GM23338 (cell line): Measurements from ENCODE around the gene TSPO2. TPM values are rescaled to one million over a fixed set of nuclear protein-coding genes. Genes with fewer than 3 reads are reported as not detected.

ENCODE experiments used
- ATAC-seq: fragments of 200-7000 bp; cut with Tn5 transposase; 3 replicates; pipeline ENCODE4 v1.9.1; 2020
- DNase-seq: peaks from one replicate; pipeline ENCODE4 v3.0.0-alpha.2; 2015; ENCODE audit warnings: low spot score
- H2AFZ ChIP-seq: fragments of 200-600 bp; sonication (generic); 2 replicates; pipeline ENCODE4 v1.8.0; 2016; ENCODE audit warnings: antibody characterized with exemption, mild to moderate bottlenecking, moderate library complexity
- H3F3A ChIP-seq: fragments of 200-600 bp; sonication (generic); replicated peaks from 2 replicates; pipeline ENCODE4 v1.8.0; 2017; ENCODE audit warnings: antibody characterized with exemption, mixed run types, low read depth
- H3K27ac ChIP-seq: fragments of 200-600 bp; sonication (generic); 2 replicates; pipeline ENCODE4 v1.6.1; 2016; ENCODE audit warnings: low read depth
- H3K27me3 ChIP-seq: fragments of 200-600 bp; sonication (generic); 2 replicates; pipeline ENCODE4 v1.8.0; 2016; ENCODE audit warnings: mild to moderate bottlenecking, mixed run types, moderate library complexity; ENCODE audit not compliant: insufficient read depth
- H3K36me3 ChIP-seq: fragments of 200-600 bp; sonication (generic); 2 replicates; pipeline ENCODE4 v1.8.0; 2016; ENCODE audit warnings: mild to moderate bottlenecking; ENCODE audit not compliant: insufficient read depth
- H3K4me1 ChIP-seq: fragments of 200-600 bp; sonication (generic); 2 replicates; pipeline ENCODE4 v1.8.0; 2016; ENCODE audit warnings: mild to moderate bottlenecking, moderate library complexity; ENCODE audit not compliant: insufficient read depth
- H3K4me2 ChIP-seq: fragments of 200-600 bp; sonication (generic); 2 replicates; pipeline ENCODE4 v1.7.1; 2017; ENCODE audit warnings: mixed run types
- H3K4me3 ChIP-seq: fragments of 200-600 bp; sonication (generic); 2 replicates; pipeline ENCODE4 v1.6.1; 2016; ENCODE audit warnings: mixed run types
- H3K79me2 ChIP-seq: fragments of 200-600 bp; sonication (generic); replicated peaks from 2 replicates; pipeline ENCODE4 v1.8.0; 2017; ENCODE audit warnings: mild to moderate bottlenecking; ENCODE audit not compliant: insufficient read depth
- H3K9me2 ChIP-seq: fragments of 200-600 bp; sonication (generic); 2 replicates; pipeline ENCODE4 v1.8.0; 2017; ENCODE audit not compliant: insufficient read depth
- H4K20me1 ChIP-seq: fragments of 200-600 bp; sonication (generic); replicated peaks from 2 replicates; pipeline ENCODE4 v1.8.0; 2017; ENCODE audit warnings: mild to moderate bottlenecking; ENCODE audit not compliant: insufficient read depth
- H3K27ac Mint-ChIP-seq: 2 replicates; pipeline ENCODE4 v1.8.0; 2020; ENCODE audit warnings: inconsistent platforms, mild to moderate bottlenecking, moderate library complexity, mixed read lengths
- H3K27me3 Mint-ChIP-seq: 3 replicates; pipeline ENCODE4 v1.8.0; 2022; ENCODE audit warnings: low read depth, mild to moderate bottlenecking, moderate library complexity, mixed read lengths, inconsistent platforms; ENCODE audit not compliant: insufficient read depth, poor library complexity
- H3K36me3 Mint-ChIP-seq: 3 replicates; pipeline ENCODE4 v1.8.0; 2021; ENCODE audit warnings: low read depth, mild to moderate bottlenecking, inconsistent platforms, moderate library complexity, mixed read lengths
- H3K4me1 Mint-ChIP-seq: 3 replicates; pipeline ENCODE4 v1.8.0; 2020; ENCODE audit warnings: mild to moderate bottlenecking, inconsistent platforms, mixed read lengths
- H3K4me3 Mint-ChIP-seq: 3 replicates; pipeline ENCODE4 v1.8.0; 2021; ENCODE audit warnings: moderate library complexity, mild to moderate bottlenecking, inconsistent platforms, mixed read lengths
- H3K9me3 Mint-ChIP-seq: 3 replicates; pipeline ENCODE4 v1.8.0; 2020; ENCODE audit warnings: moderate library complexity, mild to moderate bottlenecking, inconsistent platforms, mixed read lengths
- CREB1 ChIP-seq: fragments of 250-450 bp; sonication (Bioruptor Pico); IDR thresholded peaks from 2 replicates; pipeline ENCODE4 v1.5.0; 2020; ENCODE audit warnings: low read depth, mild to moderate bottlenecking, moderate library complexity
- EZH2 ChIP-seq: fragments of 200-600 bp; sonication (generic); IDR thresholded peaks from one replicate; pipeline ENCODE4 v1.8.0; 2017; ENCODE audit warnings: antibody characterized with exemption, mild to moderate bottlenecking, low read depth; ENCODE audit not compliant: unreplicated experiment
- EZH2phosphoT487 ChIP-seq: fragments of 200-600 bp; sonication (generic); IDR thresholded peaks from one replicate; pipeline ENCODE4 v1.8.1; 2018; ENCODE audit warnings: antibody characterized with exemption; ENCODE audit not compliant: unreplicated experiment
- JUNB ChIP-seq: IDR thresholded peaks from one replicate; pipeline ENCODE4 v1.6.1; 2016; ENCODE audit warnings: antibody characterized with exemption; ENCODE audit not compliant: unreplicated experiment
- NANOG ChIP-seq: IDR thresholded peaks from 2 replicates; pipeline ENCODE4 v1.6.1; 2016; ENCODE audit warnings: antibody characterized with exemption, borderline replicate concordance
- POLR2AphosphoS5 ChIP-seq: IDR thresholded peaks from 2 replicates; pipeline ENCODE4 v1.6.1; 2016; ENCODE audit warnings: antibody characterized with exemption, low read depth
- STAT1 ChIP-seq: IDR thresholded peaks from one replicate; pipeline ENCODE4 v1.6.1; 2016; ENCODE audit warnings: antibody characterized with exemption; ENCODE audit not compliant: unreplicated experiment
- ZNF114 ChIP-seq: fragments of 250-450 bp; sonication (Bioruptor Pico); IDR thresholded peaks from 2 replicates; pipeline ENCODE4 v1.5.0; 2020; ENCODE audit warnings: mild to moderate bottlenecking, moderate library complexity
- ZNF331 ChIP-seq: fragments of 250-450 bp; sonication (Bioruptor Pico); IDR thresholded peaks from 2 replicates; pipeline ENCODE4 v1.5.0; 2020; ENCODE audit warnings: low read depth, mild to moderate bottlenecking, moderate library complexity
- polyA plus RNA-seq: library from polyadenylated mRNA; unstranded; fragments of >200 nt; fragmentation: Nextera tagmentation; extraction: Ambion mirVana; gene quantifications from 2 replicates; pipeline ENCODE4 v1.2.1, GENCODE V29; 2016
- total RNA-seq: library from RNA; depleted of rRNA; stranded (reverse); fragments of >200 nt; shearing (Covaris generic); gene quantifications from 2 replicates; pipeline ENCODE4 v1.2.3, GENCODE V29; 2014
- TF ChIP-seq, protein P1 (sequence below): IDR thresholded peaks from one replicate; pipeline ENCODE4 v1.6.1; 2018; ENCODE audit warnings: antibody characterized with exemption; ENCODE audit not compliant: unreplicated experiment
- TF ChIP-seq, protein P2 (sequence below): IDR thresholded peaks from 2 replicates; pipeline ENCODE4 v1.6.1; 2016; ENCODE audit warnings: antibody characterized with exemption
- TF ChIP-seq, protein P3 (sequence below), 2 experiments: fragments of 200-600 bp in 1 of 2; sonication (generic) in 1 of 2; conservative IDR thresholded peaks; 2 replicates each; pipeline versions ENCODE4 v1.5.1 to v1.6.1; 2016 to 2017; ENCODE audit warnings: antibody characterized with exemption in 2 of 2, low read depth in 2 of 2, mild to moderate bottlenecking in 2 of 2, moderate library complexity in 1 of 2
- TF ChIP-seq, protein P4 (sequence below): fragments of 250-450 bp; sonication (Bioruptor Pico); IDR thresholded peaks from 2 replicates; pipeline ENCODE4 v1.5.0; 2020; ENCODE audit warnings: mild to moderate bottlenecking, moderate library complexity

TSPO2 gene
- total and polyA plus RNA-seq, 2 experiments from 2014 or later, result 0.31 TPM; not detected in 1

DNA sequence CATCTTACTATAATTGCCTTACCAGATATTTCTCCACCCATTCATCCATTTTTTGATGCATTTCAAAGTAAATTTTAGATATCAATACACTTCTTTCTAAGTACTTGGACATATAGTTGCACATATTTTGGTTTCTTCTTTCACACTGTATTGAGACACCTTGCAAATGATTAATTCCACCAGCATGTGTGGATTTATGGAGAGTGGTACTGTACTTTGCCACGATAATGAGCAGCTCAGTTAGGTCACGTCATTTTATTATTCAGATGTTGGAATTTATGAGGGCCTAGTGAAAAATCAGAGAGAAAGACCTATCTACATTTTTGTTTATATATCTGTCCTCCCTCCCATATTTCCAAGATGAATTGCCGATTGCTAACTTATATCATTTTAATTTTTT is 35.8 kb downstream of the TSPO2 start:
- peaks cover 41% of the 10 kb centered on the region for H4K20me1 ChIP-seq
- H3K4me2 ChIP-seq, result no peak overlapping the region
- peaks cover 23% of the 10 kb centered on the region for H3K4me1 ChIP-seq
- no peak overlapping the region for H3K27ac ChIP-seq
- Mint-ChIP-seq H3K9me3 (no peaks in the 10 kb centered on the region; the same call in 2 of the 3 replicates), H3K27ac (no peak overlapping the region), H3K27me3 (peaks cover 4% of the 10 kb centered on the region), H3K4me1 (peaks cover 22% of the 10 kb centered on the region), H3K36me3 (peaks cover 33% of the 10 kb centered on the region), H3K4me3 (no peak overlapping the region)
- H3K36me3 ChIP-seq, result peaks cover 31% of the 10 kb centered on the region; the same call in 1 of the 2 replicates
- no peak overlapping the region for H3K4me3 ChIP-seq
- H3K27me3 ChIP-seq, result no peaks in the 10 kb centered on the region
- DNase-seq (no peak), ATAC-seq (no peak)
- H2AFZ ChIP-seq, result no peak overlapping the region
- H3F3A ChIP-seq, result no peaks in the 10 kb centered on the region; the same call in 1 of the 2 replicates
- H3K9me2 ChIP-seq, result no peaks in the 10 kb centered on the region
- no peak for TF ChIP-seq NANOG
- TF ChIP-seq, protein P1, sequence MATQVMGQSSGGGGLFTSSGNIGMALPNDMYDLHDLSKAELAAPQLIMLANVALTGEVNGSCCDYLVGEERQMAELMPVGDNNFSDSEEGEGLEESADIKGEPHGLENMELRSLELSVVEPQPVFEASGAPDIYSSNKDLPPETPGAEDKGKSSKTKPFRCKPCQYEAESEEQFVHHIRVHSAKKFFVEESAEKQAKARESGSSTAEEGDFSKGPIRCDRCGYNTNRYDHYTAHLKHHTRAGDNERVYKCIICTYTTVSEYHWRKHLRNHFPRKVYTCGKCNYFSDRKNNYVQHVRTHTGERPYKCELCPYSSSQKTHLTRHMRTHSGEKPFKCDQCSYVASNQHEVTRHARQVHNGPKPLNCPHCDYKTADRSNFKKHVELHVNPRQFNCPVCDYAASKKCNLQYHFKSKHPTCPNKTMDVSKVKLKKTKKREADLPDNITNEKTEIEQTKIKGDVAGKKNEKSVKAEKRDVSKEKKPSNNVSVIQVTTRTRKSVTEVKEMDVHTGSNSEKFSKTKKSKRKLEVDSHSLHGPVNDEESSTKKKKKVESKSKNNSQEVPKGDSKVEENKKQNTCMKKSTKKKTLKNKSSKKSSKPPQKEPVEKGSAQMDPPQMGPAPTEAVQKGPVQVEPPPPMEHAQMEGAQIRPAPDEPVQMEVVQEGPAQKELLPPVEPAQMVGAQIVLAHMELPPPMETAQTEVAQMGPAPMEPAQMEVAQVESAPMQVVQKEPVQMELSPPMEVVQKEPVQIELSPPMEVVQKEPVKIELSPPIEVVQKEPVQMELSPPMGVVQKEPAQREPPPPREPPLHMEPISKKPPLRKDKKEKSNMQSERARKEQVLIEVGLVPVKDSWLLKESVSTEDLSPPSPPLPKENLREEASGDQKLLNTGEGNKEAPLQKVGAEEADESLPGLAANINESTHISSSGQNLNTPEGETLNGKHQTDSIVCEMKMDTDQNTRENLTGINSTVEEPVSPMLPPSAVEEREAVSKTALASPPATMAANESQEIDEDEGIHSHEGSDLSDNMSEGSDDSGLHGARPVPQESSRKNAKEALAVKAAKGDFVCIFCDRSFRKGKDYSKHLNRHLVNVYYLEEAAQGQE, result no peak
- TF ChIP-seq, protein P2, sequence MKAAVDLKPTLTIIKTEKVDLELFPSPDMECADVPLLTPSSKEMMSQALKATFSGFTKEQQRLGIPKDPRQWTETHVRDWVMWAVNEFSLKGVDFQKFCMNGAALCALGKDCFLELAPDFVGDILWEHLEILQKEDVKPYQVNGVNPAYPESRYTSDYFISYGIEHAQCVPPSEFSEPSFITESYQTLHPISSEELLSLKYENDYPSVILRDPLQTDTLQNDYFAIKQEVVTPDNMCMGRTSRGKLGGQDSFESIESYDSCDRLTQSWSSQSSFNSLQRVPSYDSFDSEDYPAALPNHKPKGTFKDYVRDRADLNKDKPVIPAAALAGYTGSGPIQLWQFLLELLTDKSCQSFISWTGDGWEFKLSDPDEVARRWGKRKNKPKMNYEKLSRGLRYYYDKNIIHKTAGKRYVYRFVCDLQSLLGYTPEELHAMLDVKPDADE, result no peak
- no peak for TF ChIP-seq STAT1
- TF ChIP-seq EZH2phosphoT487, result no peak
- TF ChIP-seq, protein P3, sequence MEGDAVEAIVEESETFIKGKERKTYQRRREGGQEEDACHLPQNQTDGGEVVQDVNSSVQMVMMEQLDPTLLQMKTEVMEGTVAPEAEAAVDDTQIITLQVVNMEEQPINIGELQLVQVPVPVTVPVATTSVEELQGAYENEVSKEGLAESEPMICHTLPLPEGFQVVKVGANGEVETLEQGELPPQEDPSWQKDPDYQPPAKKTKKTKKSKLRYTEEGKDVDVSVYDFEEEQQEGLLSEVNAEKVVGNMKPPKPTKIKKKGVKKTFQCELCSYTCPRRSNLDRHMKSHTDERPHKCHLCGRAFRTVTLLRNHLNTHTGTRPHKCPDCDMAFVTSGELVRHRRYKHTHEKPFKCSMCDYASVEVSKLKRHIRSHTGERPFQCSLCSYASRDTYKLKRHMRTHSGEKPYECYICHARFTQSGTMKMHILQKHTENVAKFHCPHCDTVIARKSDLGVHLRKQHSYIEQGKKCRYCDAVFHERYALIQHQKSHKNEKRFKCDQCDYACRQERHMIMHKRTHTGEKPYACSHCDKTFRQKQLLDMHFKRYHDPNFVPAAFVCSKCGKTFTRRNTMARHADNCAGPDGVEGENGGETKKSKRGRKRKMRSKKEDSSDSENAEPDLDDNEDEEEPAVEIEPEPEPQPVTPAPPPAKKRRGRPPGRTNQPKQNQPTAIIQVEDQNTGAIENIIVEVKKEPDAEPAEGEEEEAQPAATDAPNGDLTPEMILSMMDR (conservative IDR thresholded peaks at IDR 0.05; ENCODE audit: low read depth in 2 of 2), result no peak
- no peak for TF ChIP-seq EZH2
- no peak for TF ChIP-seq CREB1 (CRISPR knock-in tag)
- no peak for TF ChIP-seq POLR2AphosphoS5
- no peak for TF ChIP-seq JUNB
- no peak for TF ChIP-seq ZNF331
- no peak for TF ChIP-seq ZNF114 (CRISPR knock-in tag)
- TF ChIP-seq, protein P4, sequence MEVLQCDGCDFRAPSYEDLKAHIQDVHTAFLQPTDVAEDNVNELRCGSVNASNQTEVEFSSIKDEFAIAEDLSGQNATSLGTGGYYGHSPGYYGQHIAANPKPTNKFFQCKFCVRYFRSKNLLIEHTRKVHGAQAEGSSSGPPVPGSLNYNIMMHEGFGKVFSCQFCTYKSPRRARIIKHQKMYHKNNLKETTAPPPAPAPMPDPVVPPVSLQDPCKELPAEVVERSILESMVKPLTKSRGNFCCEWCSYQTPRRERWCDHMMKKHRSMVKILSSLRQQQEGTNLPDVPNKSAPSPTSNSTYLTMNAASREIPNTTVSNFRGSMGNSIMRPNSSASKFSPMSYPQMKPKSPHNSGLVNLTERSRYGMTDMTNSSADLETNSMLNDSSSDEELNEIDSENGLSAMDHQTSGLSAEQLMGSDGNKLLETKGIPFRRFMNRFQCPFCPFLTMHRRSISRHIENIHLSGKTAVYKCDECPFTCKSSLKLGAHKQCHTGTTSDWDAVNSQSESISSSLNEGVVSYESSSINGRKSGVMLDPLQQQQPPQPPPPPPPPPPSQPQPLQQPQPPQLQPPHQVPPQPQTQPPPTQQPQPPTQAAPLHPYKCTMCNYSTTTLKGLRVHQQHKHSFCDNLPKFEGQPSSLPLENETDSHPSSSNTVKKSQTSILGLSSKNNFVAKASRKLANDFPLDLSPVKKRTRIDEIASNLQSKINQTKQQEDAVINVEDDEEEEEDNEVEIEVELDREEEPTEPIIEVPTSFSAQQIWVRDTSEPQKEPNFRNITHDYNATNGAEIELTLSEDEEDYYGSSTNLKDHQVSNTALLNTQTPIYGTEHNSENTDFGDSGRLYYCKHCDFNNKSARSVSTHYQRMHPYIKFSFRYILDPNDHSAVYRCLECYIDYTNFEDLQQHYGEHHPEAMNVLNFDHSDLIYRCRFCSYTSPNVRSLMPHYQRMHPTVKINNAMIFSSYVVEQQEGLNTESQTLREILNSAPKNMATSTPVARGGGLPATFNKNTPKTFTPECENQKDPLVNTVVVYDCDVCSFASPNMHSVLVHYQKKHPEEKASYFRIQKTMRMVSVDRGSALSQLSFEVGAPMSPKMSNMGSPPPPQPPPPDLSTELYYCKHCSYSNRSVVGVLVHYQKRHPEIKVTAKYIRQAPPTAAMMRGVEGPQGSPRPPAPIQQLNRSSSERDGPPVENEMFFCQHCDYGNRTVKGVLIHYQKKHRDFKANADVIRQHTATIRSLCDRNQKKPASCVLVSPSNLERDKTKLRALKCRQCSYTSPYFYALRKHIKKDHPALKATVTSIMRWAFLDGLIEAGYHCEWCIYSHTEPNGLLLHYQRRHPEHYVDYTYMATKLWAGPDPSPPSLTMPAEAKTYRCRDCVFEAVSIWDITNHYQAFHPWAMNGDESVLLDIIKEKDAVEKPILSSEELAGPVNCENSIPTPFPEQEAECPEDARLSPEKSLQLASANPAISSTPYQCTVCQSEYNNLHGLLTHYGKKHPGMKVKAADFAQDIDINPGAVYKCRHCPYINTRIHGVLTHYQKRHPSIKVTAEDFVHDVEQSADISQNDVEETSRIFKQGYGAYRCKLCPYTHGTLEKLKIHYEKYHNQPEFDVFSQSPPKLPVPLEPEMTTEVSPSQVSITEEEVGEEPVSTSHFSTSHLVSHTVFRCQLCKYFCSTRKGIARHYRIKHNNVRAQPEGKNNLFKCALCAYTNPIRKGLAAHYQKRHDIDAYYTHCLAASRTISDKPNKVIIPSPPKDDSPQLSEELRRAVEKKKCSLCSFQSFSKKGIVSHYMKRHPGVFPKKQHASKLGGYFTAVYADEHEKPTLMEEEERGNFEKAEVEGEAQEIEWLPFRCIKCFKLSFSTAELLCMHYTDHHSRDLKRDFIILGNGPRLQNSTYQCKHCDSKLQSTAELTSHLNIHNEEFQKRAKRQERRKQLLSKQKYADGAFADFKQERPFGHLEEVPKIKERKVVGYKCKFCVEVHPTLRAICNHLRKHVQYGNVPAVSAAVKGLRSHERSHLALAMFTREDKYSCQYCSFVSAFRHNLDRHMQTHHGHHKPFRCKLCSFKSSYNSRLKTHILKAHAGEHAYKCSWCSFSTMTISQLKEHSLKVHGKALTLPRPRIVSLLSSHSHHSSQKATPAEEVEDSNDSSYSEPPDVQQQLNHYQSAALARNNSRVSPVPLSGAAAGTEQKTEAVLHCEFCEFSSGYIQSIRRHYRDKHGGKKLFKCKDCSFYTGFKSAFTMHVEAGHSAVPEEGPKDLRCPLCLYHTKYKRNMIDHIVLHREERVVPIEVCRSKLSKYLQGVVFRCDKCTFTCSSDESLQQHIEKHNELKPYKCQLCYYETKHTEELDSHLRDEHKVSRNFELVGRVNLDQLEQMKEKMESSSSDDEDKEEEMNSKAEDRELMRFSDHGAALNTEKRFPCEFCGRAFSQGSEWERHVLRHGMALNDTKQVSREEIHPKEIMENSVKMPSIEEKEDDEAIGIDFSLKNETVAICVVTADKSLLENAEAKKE (CRISPR knock-in tag), result no peak
- H3K79me2 ChIP-seq, result peaks cover 99% of the 10 kb centered on the region
